ENCODE data around the gene NPW.

NPW gene

GRCh38 chr16:2003827-2004641, 15.6 kb upstream of the NPW start:
- peak overlapping the region; percentile 8 to 43 for H3K4me3 ChIP-seq (ENCODE audit: low read length in 2 of 2)
- H2BK15ac ChIP-seq (ENCODE audit: low read length) = peak overlapping the region; percentile 65
- H4K8ac ChIP-seq (ENCODE audit: low read depth, low read length) = no peak overlapping the region
- H2BK12ac ChIP-seq (ENCODE audit: low read length) = peak overlapping the region; percentile 58
- H2BK120ac ChIP-seq (ENCODE audit: low read depth, low read length) = peak overlapping the region; percentile 97
- peak overlapping the region; percentile 89 for H3K14ac ChIP-seq (ENCODE audit: low read length)
- peaks cover 36 to 66% of the 10 kb centered on the region in 2 donors for H3K36me3 ChIP-seq (replicated peaks in 1 of 2; ENCODE audit: control insufficient read depth in 2 of 2, insufficient read depth in 2 of 2, low read length in 2 of 2)
- no peaks in the 10 kb centered on the region for H3K9me3 ChIP-seq (replicated peaks in 1 of 2; ENCODE audit: control insufficient read depth in 2 of 2, insufficient read depth in 1 of 2, low read depth in 1 of 2, low read length in 2 of 2)
- peak overlapping the region; percentile 95 for H3K18ac ChIP-seq (ENCODE audit: low read length)
- no peaks in the 10 kb centered on the region for H3K27me3 ChIP-seq (ENCODE audit: control insufficient read depth in 3 of 3, insufficient read depth in 3 of 3, low read depth in 1 of 3, low read length in 3 of 3)
- peak overlapping the region; percentile 44 for H2AFZ ChIP-seq (ENCODE audit: low read length)
- H3K4me1 ChIP-seq (ENCODE audit: control insufficient read depth in 2 of 2, insufficient read depth in 1 of 2, low read depth in 1 of 2, low read length in 2 of 2) = peaks cover 23 to 28% of the 10 kb centered on the region in 2 donors
- H2BK5ac ChIP-seq (ENCODE audit: low read length) = peak overlapping the region; percentile 94
- H3K4me2 ChIP-seq (ENCODE audit: insufficient read depth, low read length, poor library complexity, severe bottlenecking) = peak overlapping the region; percentile 67
- peak overlapping the region; percentile 81 for H3K27ac ChIP-seq (replicated peaks; ENCODE audit: low read length)
- peak; percentile 93 for DNase-seq (ENCODE audit: low spot score)
- peaks cover 49% of the 10 kb centered on the region for H3K79me1 ChIP-seq (ENCODE audit: low read depth, low read length)
- peak overlapping the region; percentile 86 for H3K9ac ChIP-seq (ENCODE audit: low read depth, low read length, poor library complexity)
- no peak overlapping the region for H3K4ac ChIP-seq (ENCODE audit: low read length)
- H2AK5ac ChIP-seq (ENCODE audit: low read depth, low read length) = peak overlapping the region; percentile 99
- H3K23ac ChIP-seq (ENCODE audit: low read depth, low read length, poor library complexity) = peak overlapping the region; percentile 70
- WGBS, 2 donors (ENCODE audit: extremely low coverage in 2 of 2, insufficient read length in 2 of 2, insufficient replicate concordance in 1 of 2) = no CpG with 5 or more reads among the region's 36 CpGs
- H4K91ac ChIP-seq (ENCODE audit: low read depth, low read length, poor library complexity) = peak overlapping the region; percentile 53

GRCh38 chr16:2004795-2005517, 14.6 kb upstream of the NPW start:
- peak overlapping the region; percentile 50 for H3K9ac ChIP-seq (ENCODE audit: low read depth, low read length, poor library complexity)
- no peak for DNase-seq (ENCODE audit: low spot score)
- H4K8ac ChIP-seq (ENCODE audit: low read depth, low read length) = peak overlapping the region; percentile 43
- H3K27ac ChIP-seq (replicated peaks; ENCODE audit: low read length) = no peak overlapping the region
- peak overlapping the region; percentile 1 for H2AK5ac ChIP-seq (ENCODE audit: low read depth, low read length)
- peak overlapping the region; percentile 4 for H3K14ac ChIP-seq (ENCODE audit: low read length)
- no peaks in the 10 kb centered on the region for H3K27me3 ChIP-seq (ENCODE audit: control insufficient read depth in 3 of 3, insufficient read depth in 3 of 3, low read depth in 1 of 3, low read length in 3 of 3)
- H3K79me1 ChIP-seq (ENCODE audit: low read depth, low read length) = peaks cover 48% of the 10 kb centered on the region
- no peak overlapping the region for H4K91ac ChIP-seq (ENCODE audit: low read depth, low read length, poor library complexity)
- peak overlapping the region; percentile 73 for H2BK12ac ChIP-seq (ENCODE audit: low read length)
- peak overlapping the region; percentile 45 for H2BK5ac ChIP-seq (ENCODE audit: low read length)
- no peaks in the 10 kb centered on the region for H3K9me3 ChIP-seq (replicated peaks in 1 of 2; ENCODE audit: control insufficient read depth in 2 of 2, insufficient read depth in 1 of 2, low read depth in 1 of 2, low read length in 2 of 2)
- no peak overlapping the region for H3K4ac ChIP-seq (ENCODE audit: low read length)
- H3K4me1 ChIP-seq (ENCODE audit: control insufficient read depth in 2 of 2, insufficient read depth in 1 of 2, low read depth in 1 of 2, low read length in 2 of 2) = peaks cover 23 to 28% of the 10 kb centered on the region in 2 donors
- no CpG with 5 or more reads among the region's 34 CpGs for WGBS, 2 donors (ENCODE audit: extremely low coverage in 2 of 2, insufficient read length in 2 of 2, insufficient replicate concordance in 1 of 2)
- no peak overlapping the region for H3K4me3 ChIP-seq (ENCODE audit: low read length in 2 of 2)
- H2BK15ac ChIP-seq (ENCODE audit: low read length) = peak overlapping the region; percentile 38
- H2BK120ac ChIP-seq (ENCODE audit: low read depth, low read length) = no peak overlapping the region
- H3K4me2 ChIP-seq (ENCODE audit: insufficient read depth, low read length, poor library complexity, severe bottlenecking) = peak overlapping the region; percentile 25
- peak overlapping the region; percentile 70 for H3K23ac ChIP-seq (ENCODE audit: low read depth, low read length, poor library complexity)
- peaks cover 32 to 56% of the 10 kb centered on the region in 2 donors for H3K36me3 ChIP-seq (replicated peaks in 1 of 2; ENCODE audit: control insufficient read depth in 2 of 2, insufficient read depth in 2 of 2, low read length in 2 of 2)
- H3K18ac ChIP-seq (ENCODE audit: low read length) = peak overlapping the region; percentile 28
- no peak overlapping the region for H2AFZ ChIP-seq (ENCODE audit: low read length)

GRCh38 chr16:2005646-2006045, 13.9 kb upstream of the NPW start:
- Histone ChIP-seq H3K4me2 (ENCODE audit: insufficient read depth, low read length, poor library complexity, severe bottlenecking) (no peak overlapping the region), H2AK5ac (ENCODE audit: low read depth, low read length) (no peak overlapping the region), H4K91ac (ENCODE audit: low read depth, low read length, poor library complexity) (no peak overlapping the region), H3K14ac (ENCODE audit: low read length) (no peak overlapping the region), H3K4me1 (ENCODE audit: control insufficient read depth in 2 of 2, insufficient read depth in 1 of 2, low read depth in 1 of 2, low read length in 2 of 2) (peaks cover 28 to 35% of the 10 kb centered on the region in 2 donors), H3K4me3 (ENCODE audit: low read length in 2 of 2) (no peak overlapping the region), H2AFZ (ENCODE audit: low read length) (no peak overlapping the region), H3K79me1 (ENCODE audit: low read depth, low read length) (peaks cover 47% of the 10 kb centered on the region), H3K27me3 (ENCODE audit: control insufficient read depth in 3 of 3, insufficient read depth in 3 of 3, low read depth in 1 of 3, low read length in 3 of 3) (no peaks in the 10 kb centered on the region), H3K23ac (ENCODE audit: low read depth, low read length, poor library complexity) (peak overlapping the region; percentile 93), H2BK5ac (ENCODE audit: low read length) (peak overlapping the region; percentile 45), H3K36me3 (replicated peaks in 1 of 2; ENCODE audit: control insufficient read depth in 2 of 2, insufficient read depth in 2 of 2, low read length in 2 of 2) (peaks cover 27 to 50% of the 10 kb centered on the region in 2 donors), H4K8ac (ENCODE audit: low read depth, low read length) (no peak overlapping the region), H2BK15ac (ENCODE audit: low read length) (no peak overlapping the region), H2BK120ac (ENCODE audit: low read depth, low read length) (no peak overlapping the region), H3K4ac (ENCODE audit: low read length) (no peak overlapping the region), H3K9ac (ENCODE audit: low read depth, low read length, poor library complexity) (peak overlapping the region; percentile 50), H3K27ac (replicated peaks; ENCODE audit: low read length) (no peak overlapping the region), H3K18ac (ENCODE audit: low read length) (no peak overlapping the region), H3K9me3 (replicated peaks in 1 of 2; ENCODE audit: control insufficient read depth in 2 of 2, insufficient read depth in 1 of 2, low read depth in 1 of 2, low read length in 2 of 2) (no peaks in the 10 kb centered on the region), H2BK12ac (ENCODE audit: low read length) (no peak overlapping the region)
- DNase-seq (ENCODE audit: low spot score) = no peak
- WGBS, 2 donors (ENCODE audit: extremely low coverage in 2 of 2, insufficient read length in 2 of 2, insufficient replicate concordance in 1 of 2) = no CpG with 5 or more reads among the region's 21 CpGs

- H3K79me1 ChIP-seq (ENCODE audit: low read depth, low read length) = peaks cover 47% of the 10 kb centered on the region
- H2BK120ac ChIP-seq (ENCODE audit: low read depth, low read length) = no peak overlapping the region
- no peak overlapping the region for H3K27ac ChIP-seq (replicated peaks; ENCODE audit: low read length)
- peak overlapping the region; percentile 73 for H2BK12ac ChIP-seq (ENCODE audit: low read length)
- no peak overlapping the region for H2BK15ac ChIP-seq (ENCODE audit: low read length)
- peak overlapping the region; percentile 65 for H4K8ac ChIP-seq (ENCODE audit: low read depth, low read length)
- H3K4me3 ChIP-seq (ENCODE audit: low read length in 2 of 2) = no peak overlapping the region
- peak overlapping the region; percentile 53 for H2BK5ac ChIP-seq (ENCODE audit: low read length)
- H3K4me2 ChIP-seq (ENCODE audit: insufficient read depth, low read length, poor library complexity, severe bottlenecking) = no peak overlapping the region
- H3K23ac ChIP-seq (ENCODE audit: low read depth, low read length, poor library complexity) = no peak overlapping the region
- no peaks in the 10 kb centered on the region for H3K9me3 ChIP-seq (replicated peaks in 1 of 2; ENCODE audit: control insufficient read depth in 2 of 2, insufficient read depth in 1 of 2, low read depth in 1 of 2, low read length in 2 of 2)
- H3K14ac ChIP-seq (ENCODE audit: low read length) = peak overlapping the region; percentile 71
- no peak overlapping the region for H3K18ac ChIP-seq (ENCODE audit: low read length)
- no CpG with 5 or more reads among the region's 8 CpGs for WGBS, 2 donors (ENCODE audit: extremely low coverage in 2 of 2, insufficient read length in 2 of 2, insufficient replicate concordance in 1 of 2)
- H3K9ac ChIP-seq (ENCODE audit: low read depth, low read length, poor library complexity) = peak overlapping the region; percentile 60
- H3K36me3 ChIP-seq (replicated peaks in 1 of 2; ENCODE audit: control insufficient read depth in 2 of 2, insufficient read depth in 2 of 2, low read length in 2 of 2) = peaks cover 22 to 43% of the 10 kb centered on the region in 2 donors
- no peak overlapping the region for H3K4ac ChIP-seq (ENCODE audit: low read length)
- H2AK5ac ChIP-seq (ENCODE audit: low read depth, low read length) = peak overlapping the region; percentile 81
- H3K27me3 ChIP-seq (ENCODE audit: control insufficient read depth in 3 of 3, insufficient read depth in 3 of 3, low read depth in 1 of 3, low read length in 3 of 3) = no peaks in the 10 kb centered on the region
- H4K91ac ChIP-seq (ENCODE audit: low read depth, low read length, poor library complexity) = no peak overlapping the region
- no peak overlapping the region for H2AFZ ChIP-seq (ENCODE audit: low read length)
- H3K4me1 ChIP-seq (ENCODE audit: control insufficient read depth in 2 of 2, insufficient read depth in 1 of 2, low read depth in 1 of 2, low read length in 2 of 2) = peaks cover 28 to 35% of the 10 kb centered on the region in 2 donors
- DNase-seq (ENCODE audit: low spot score) = no peak
Observed at GRCh38 chr16:2006317-2006716, 13.3 kb upstream of the NPW start.
